HS-5 (cell line): Measurements from ENCODE around the gene MEIOSIN.
A peak's percentile ranks its signal among the peaks of the same experiment; 100 is the strongest.

Source experiments
- DNase-seq: peaks from one replicate; pipeline ENCODE4 v3.0.0-alpha.2; 2012; ENCODE audit warnings: low read depth

The MEIOSIN gene

GRCh38 chr19:45800070-45800553 lies 66.9 kb downstream of the MEIOSIN start:
- DNase-seq = no peak

GRCh38 chr19:45801603-45802175 lies 68.5 kb downstream of the MEIOSIN start:
- no peak for DNase-seq

GRCh38 chr19:45804140-45804958 lies 71.1 kb downstream of the MEIOSIN start:
- no peak for DNase-seq

- no peak for DNase-seq
Observed at GRCh38 chr19:45804959-45805230, 71.7 kb downstream of the MEIOSIN start.

GRCh38 chr19:45805719-45806118 lies 72.5 kb downstream of the MEIOSIN start:
- no peak for DNase-seq

- peak; percentile 28 for DNase-seq
Observed at GRCh38 chr19:45809643-45810159, 76.5 kb downstream of the MEIOSIN start.

GRCh38 chr19:45812297-45812696 lies 79.1 kb downstream of the MEIOSIN start:
- DNase-seq = no peak
